CD14-positive monocyte (primary cell): Measurements from ENCODE around the gene DDX10. TPM values are rescaled to one million over a fixed set of nuclear protein-coding genes. Genes with fewer than 3 reads are reported as not detected.

ENCODE experiments used
- DNase-seq, 3 donors: peaks; one replicate each; pipeline ENCODE4 v3.0.0-alpha.2; 2011 to 2022
- H2AFZ ChIP-seq: 2 replicates; pipeline ENCODE4 v1.6.0; 2012; ENCODE audit warnings: mild to moderate bottlenecking, low read depth, low read length, inconsistent platforms; ENCODE audit not compliant: insufficient read depth, poor library complexity, severe bottlenecking
- H3K27ac ChIP-seq, 2 donors: 1 replicate in 1 of 2; 2 replicates in 1 of 2; pipeline ENCODE4 v1.5.1; 2012 to 2013; ENCODE audit warnings: low read length in 2 of 2, control low read depth in 1 of 2, inconsistent platforms in 1 of 2, low read depth in 1 of 2, mild to moderate bottlenecking in 1 of 2
- H3K27me3 ChIP-seq, 2 donors: one replicate each; pipeline versions ENCODE4 v1.6.0 to v1.6.1; 2011 to 2013; ENCODE audit warnings: low read length in 2 of 2; ENCODE audit not compliant: control insufficient read depth in 2 of 2, insufficient read depth in 2 of 2
- H3K36me3 ChIP-seq, 2 donors: replicated peaks in 1 of 2; 1 replicate in 1 of 2; 2 replicates in 1 of 2; pipeline versions ENCODE4 v1.5.1 to v1.6.1; 2012 to 2013; ENCODE audit warnings: low read length in 2 of 2, control low read depth in 1 of 2, inconsistent platforms in 1 of 2, mild to moderate bottlenecking in 1 of 2; ENCODE audit not compliant: insufficient read depth in 2 of 2, control insufficient read depth in 1 of 2
- H3K4me1 ChIP-seq, 2 donors: 1 replicate in 1 of 2; 2 replicates in 1 of 2; pipeline versions ENCODE4 v1.5.1 to v1.6.1; 2012 to 2013; ENCODE audit warnings: low read length in 2 of 2, control low read depth in 1 of 2, inconsistent platforms in 1 of 2, mild to moderate bottlenecking in 1 of 2, moderate library complexity in 1 of 2; ENCODE audit not compliant: insufficient read depth in 2 of 2, control insufficient read depth in 1 of 2
- H3K4me2 ChIP-seq: replicated peaks from 2 replicates; pipeline ENCODE3; 2012; ENCODE audit warnings: low read length, moderate library complexity, mild to moderate bottlenecking; ENCODE audit not compliant: poor library complexity, severe bottlenecking; ENCODE audit errors: extremely low read depth
- H3K4me3 ChIP-seq, 3 experiments: fragments of 200-600 bp in 1 of 3; sonication (generic) in 1 of 3; replicated peaks in 1 of 3; 1 replicate in 2 of 3; 2 replicates in 1 of 3; pipeline ENCODE4 v1.5.1; 2011 to 2013; ENCODE audit warnings: low read length in 3 of 3, mild to moderate bottlenecking in 3 of 3, control low read depth in 2 of 3, low read depth in 2 of 3, inconsistent platforms in 1 of 3, moderate library complexity in 1 of 3
- H3K79me2 ChIP-seq: 2 replicates; pipeline ENCODE4 v1.6.0; 2012; ENCODE audit warnings: mild to moderate bottlenecking, control low read depth, inconsistent platforms, low read length, moderate library complexity; ENCODE audit not compliant: insufficient read depth
- H3K9ac ChIP-seq: 2 replicates; pipeline ENCODE4 v1.6.0; 2017; ENCODE audit warnings: low read length, mild to moderate bottlenecking; ENCODE audit not compliant: insufficient read depth, poor library complexity, severe bottlenecking
- H3K9me3 ChIP-seq, 2 donors: replicated peaks in 1 of 2; 1 replicate in 1 of 2; 2 replicates in 1 of 2; pipeline versions ENCODE4 v1.5.1 to v1.6.1; 2012 to 2013; ENCODE audit warnings: low read length in 2 of 2, control low read depth in 1 of 2; ENCODE audit not compliant: control insufficient read depth in 1 of 2, insufficient read depth in 1 of 2
- H4K20me1 ChIP-seq: 2 replicates; pipeline ENCODE4 v1.6.0; 2012; ENCODE audit warnings: mild to moderate bottlenecking, low read length, control low read depth, moderate library complexity; ENCODE audit not compliant: insufficient read depth
- H3K27ac Mint-ChIP-seq, 7 donors: one replicate each; pipeline ENCODE4 v1.8.0; 2020; ENCODE audit warnings: mild to moderate bottlenecking in 7 of 7, mixed read lengths in 7 of 7, moderate library complexity in 6 of 7, inconsistent platforms in 2 of 7
- H3K27me3 Mint-ChIP-seq, 3 donors: one replicate each; pipeline ENCODE4 v1.8.0; 2021 to 2022; ENCODE audit warnings: low read depth in 3 of 3, mild to moderate bottlenecking in 3 of 3, mixed read lengths in 3 of 3, moderate library complexity in 3 of 3, inconsistent platforms in 1 of 3
- H3K36me3 Mint-ChIP-seq, 2 donors: one replicate each; pipeline ENCODE4 v1.8.0; 2020; ENCODE audit warnings: mixed read lengths in 2 of 2, inconsistent platforms in 1 of 2, mild to moderate bottlenecking in 1 of 2
- H3K4me1 Mint-ChIP-seq: one replicate; pipeline ENCODE4 v1.8.0; 2020; ENCODE audit warnings: mild to moderate bottlenecking, mixed read lengths
- H3K4me3 Mint-ChIP-seq, 2 donors: one replicate each; pipeline ENCODE4 v1.8.0; 2020; ENCODE audit warnings: mild to moderate bottlenecking in 2 of 2, mixed read lengths in 2 of 2, moderate library complexity in 1 of 2
- H3K9me3 Mint-ChIP-seq, 7 donors: one replicate each; pipeline ENCODE4 v1.8.0; 2020 to 2022; ENCODE audit warnings: mixed read lengths in 7 of 7, mild to moderate bottlenecking in 6 of 7, moderate library complexity in 6 of 7, inconsistent platforms in 2 of 7
- CTCF ChIP-seq: fragments of 200-600 bp; IDR thresholded peaks from one replicate; pipeline ENCODE4 v1.8.0; 2022; ENCODE audit warnings: antibody characterized with exemption, mild to moderate bottlenecking
- WGBS: methylation state at CpG from one replicate; pipeline ENCODE4 v1.1.5; 2013; ENCODE audit warnings: missing lambda C conversion rate; ENCODE audit not compliant: insufficient coverage; 5-methylcytosine and 5-hydroxymethylcytosine counted together
- intact Hi-C, 2 donors: fragments of 100-400 bp; cut with micrococcal nuclease; formaldehyde crosslinking; loops; one replicate each; pipeline versions ENCODE4 v1.15.0 to v1.15.1; 2023
- polyA plus RNA-seq, 3 donors: library from polyadenylated mRNA; depleted of rRNA in 1 of 3; unstranded in 2 of 3; stranded (reverse) in 1 of 3; fragments of 300-500 nt in 2 of 3; fragments of >200 nt in 1 of 3; fragmentation: Illumina TruSeq in 2 of 3; gene quantifications; 1 replicate in 2 of 3; 2 replicates in 1 of 3; pipeline ENCODE4 v1.2.3, GENCODE V29; 2012 to 2021

Gene DDX10
- polyA plus RNA-seq, 3 donors: 5.0 to 6.3 (median 5.3) TPM

DNA sequence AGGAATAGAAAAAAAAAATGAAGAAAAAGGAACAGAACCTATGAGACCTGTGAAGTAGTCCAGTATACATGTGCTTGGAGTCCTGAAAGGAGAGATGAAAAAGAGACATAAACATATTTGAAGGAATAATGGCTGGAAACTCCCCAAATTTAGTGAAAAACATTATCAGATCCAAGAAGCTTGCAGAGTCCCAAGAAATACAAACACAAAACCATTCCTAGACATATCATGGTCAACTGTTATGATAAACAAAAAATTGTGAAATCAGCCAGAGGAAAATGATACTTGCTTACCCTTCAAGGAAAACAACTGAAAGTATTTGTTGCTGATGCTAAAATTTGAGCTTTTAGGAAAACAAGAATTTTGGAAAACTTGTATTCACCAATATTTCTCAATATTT, 250.1 kb downstream of the DDX10 start:
- no peak overlapping the region for H3K4me3 Mint-ChIP-seq
- H3K27me3 ChIP-seq: no peaks in the 10 kb centered on the region
- H2AFZ ChIP-seq: no peak overlapping the region
- H3K36me3 ChIP-seq: no peaks in the 10 kb centered on the region
- H3K9ac ChIP-seq: no peak overlapping the region
- no peak overlapping the region for H3K4me3 ChIP-seq
- no peak for DNase-seq
- peaks cover 0 to 1% (median 0%) of the 10 kb centered on the region in 3 donors for H3K27me3 Mint-ChIP-seq
- no peaks in the 10 kb centered on the region for H3K9me3 ChIP-seq
- no peaks in the 10 kb centered on the region for H3K4me1 ChIP-seq
- peaks cover 4% of the 10 kb centered on the region for H3K4me1 Mint-ChIP-seq
- H3K9me3 Mint-ChIP-seq: no peaks in the 10 kb centered on the region
- no peak overlapping the region for H3K27ac Mint-ChIP-seq
- peaks cover 5 to 6% of the 10 kb centered on the region in 2 donors for H3K36me3 Mint-ChIP-seq
- H4K20me1 ChIP-seq: no peaks in the 10 kb centered on the region
- no peak for TF ChIP-seq CTCF
- intact Hi-C loops: no loop called here
- no peak overlapping the region for H3K4me2 ChIP-seq
- H3K27ac ChIP-seq: no peak overlapping the region
- no peaks in the 10 kb centered on the region for H3K79me2 ChIP-seq

DNA sequence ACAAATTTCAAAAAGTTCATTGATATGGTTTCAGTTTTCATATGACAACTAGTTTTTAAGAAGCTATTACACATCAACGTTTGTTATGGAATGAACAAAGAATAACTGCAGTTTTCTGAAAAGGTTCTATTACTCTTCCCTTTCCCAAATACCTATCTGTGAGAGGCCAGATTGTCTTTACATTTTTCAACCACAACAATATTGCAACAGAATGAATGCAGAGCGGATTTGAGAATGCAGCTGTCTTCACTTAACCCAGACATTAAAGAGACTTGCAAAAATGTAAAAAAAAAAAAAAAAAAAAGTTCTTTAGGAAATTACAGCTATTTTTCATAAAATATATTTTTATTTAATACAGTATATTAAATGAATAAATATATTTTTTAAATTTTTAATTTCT, 250.8 kb downstream of the DDX10 start:
- H3K9me3 Mint-ChIP-seq: no peaks in the 10 kb centered on the region
- no peaks in the 10 kb centered on the region for H3K4me1 ChIP-seq
- no peak overlapping the region for H3K4me3 Mint-ChIP-seq
- H3K36me3 Mint-ChIP-seq: peaks cover 5 to 6% of the 10 kb centered on the region in 2 donors
- H3K36me3 ChIP-seq: no peaks in the 10 kb centered on the region
- no peak overlapping the region for H3K4me3 ChIP-seq
- peaks cover 1% of the 10 kb centered on the region for H3K4me1 Mint-ChIP-seq
- TF ChIP-seq CTCF: no peak
- intact Hi-C loops: no loop called here
- H3K27me3 Mint-ChIP-seq: peaks cover 0 to 1% (median 0%) of the 10 kb centered on the region in 3 donors
- H3K27me3 ChIP-seq: no peaks in the 10 kb centered on the region
- no peaks in the 10 kb centered on the region for H4K20me1 ChIP-seq
- no peak overlapping the region for H3K27ac Mint-ChIP-seq
- no peak for DNase-seq
- no peak overlapping the region for H3K27ac ChIP-seq
- no peaks in the 10 kb centered on the region for H3K79me2 ChIP-seq
- no peak overlapping the region for H3K4me2 ChIP-seq
- no peak overlapping the region for H2AFZ ChIP-seq
- no CpG with 5 or more reads among the region's 2 CpGs for WGBS
- no peaks in the 10 kb centered on the region for H3K9me3 ChIP-seq
- no peak overlapping the region for H3K9ac ChIP-seq
